ENCODE results near the gene COL9A3. TPM values are rescaled to one million over a fixed set of nuclear protein-coding genes. Genes with fewer than 3 reads are reported as not detected.
A peak's percentile ranks its signal among the peaks of the same experiment; 100 is the strongest.

Gene COL9A3
- total RNA-seq, 4 donors from 2014 or later: 13.4 to 22.9 (median 18.4) TPM

- no peak for DNase-seq (ENCODE audit: extremely low spot score)
- TF ChIP-seq POLR2AphosphoS5 (IDR thresholded peaks at IDR 0.05) (no peak), CTCF (IDR thresholded peaks at IDR 0.05) (no peak), EP300 (IDR thresholded peaks at IDR 0.05) (no peak), POLR2A (IDR thresholded peaks at IDR 0.05; ENCODE audit: low read depth) (no peak)
- Histone ChIP-seq H3K27ac (replicated peaks in 1 of 4) (peak overlapping the region in 1 of 4 donors; percentile 40), H3K4me1 (peaks cover 5 to 30% (median 24%) of the 10 kb centered on the region in 4 donors), H3K36me3 (no peaks in the 10 kb centered on the region), H3K9me3 (no peaks in the 10 kb centered on the region), H3K27me3 (peaks cover 0 to 58% (median 0%) of the 10 kb centered on the region in 4 donors), H3K4me3 (no peak overlapping the region)
- WGBS: 86% methylated on average over 11 of the region's 11 CpGs
- intact Hi-C loops (cut with DNase I): no loop called here
Observed at GRCh38 chr20:62772619-62772989, 44.2 kb upstream of the COL9A3 start.

- DNase-seq (ENCODE audit: extremely low spot score): no peak
- 44% methylated on average over 11 of the region's 19 CpGs for WGBS
- Histone ChIP-seq H3K4me1 (peaks cover 5 to 28% (median 23%) of the 10 kb centered on the region in 4 donors), H3K9me3 (no peaks in the 10 kb centered on the region), H3K27me3 (peaks cover 0 to 59% (median 0%) of the 10 kb centered on the region in 4 donors), H3K4me3 (no peak overlapping the region), H3K36me3 (no peaks in the 10 kb centered on the region), H3K27ac (replicated peaks in 1 of 4) (peak overlapping the region in 1 of 4 donors; percentile 40)
- intact Hi-C loops (cut with DNase I): no loop called here
- TF ChIP-seq POLR2AphosphoS5 (IDR thresholded peaks at IDR 0.05) (peak in 1 of 2 donors; percentile 39), CTCF (IDR thresholded peaks at IDR 0.05) (no peak)
Observed at GRCh38 chr20:62772990-62773844, 43.6 kb upstream of the COL9A3 start.

GRCh38 chr20:62773845-62774714 is 42.8 kb upstream of the COL9A3 start:
- WGBS: 75% methylated on average over 29 of the region's 29 CpGs
- H3K4me3 ChIP-seq: no peak overlapping the region
- intact Hi-C loops (cut with DNase I): no loop called here
- H3K27ac ChIP-seq (replicated peaks in 1 of 4): no peak overlapping the region
- no peaks in the 10 kb centered on the region for H3K36me3 ChIP-seq
- TF ChIP-seq CTCF (IDR thresholded peaks at IDR 0.05) (no peak), POLR2A (IDR thresholded peaks at IDR 0.05; ENCODE audit: low read depth) (no peak), POLR2AphosphoS5 (IDR thresholded peaks at IDR 0.05) (no peak), EP300 (IDR thresholded peaks at IDR 0.05) (no peak)
- H3K4me1 ChIP-seq: peaks cover 2 to 19% (median 14%) of the 10 kb centered on the region in 4 donors
- no peak for DNase-seq (ENCODE audit: extremely low spot score)
- peaks cover 0 to 68% (median 0%) of the 10 kb centered on the region in 4 donors for H3K27me3 ChIP-seq
- H3K9me3 ChIP-seq: no peaks in the 10 kb centered on the region

GRCh38 chr20:62774762-62775161 is 42.1 kb upstream of the COL9A3 start:
- intact Hi-C loops (cut with DNase I): no loop called here
- H3K27me3 ChIP-seq: peaks cover 0 to 68% (median 0%) of the 10 kb centered on the region in 4 donors
- DNase-seq (ENCODE audit: extremely low spot score): no peak
- H3K9me3 ChIP-seq: no peaks in the 10 kb centered on the region
- no peak for TF ChIP-seq CTCF (IDR thresholded peaks at IDR 0.05)
- H3K4me1 ChIP-seq: peaks cover 2 to 15% (median 13%) of the 10 kb centered on the region in 4 donors
- no peak overlapping the region for H3K27ac ChIP-seq (replicated peaks in 1 of 4)
- H3K4me3 ChIP-seq: no peak overlapping the region
- H3K36me3 ChIP-seq: no peaks in the 10 kb centered on the region
- 63% methylated on average over 7 of the region's 8 CpGs for WGBS

Data from esophagus muscularis mucosa (tissue), 4 donors.